GM19452 (cell line): Measurements from ENCODE around the gene KRTAP4-12.
"Not testable (repeated sequence)": the region's sequence is repeated elsewhere in the genome, so short reads cannot be mapped to it uniquely, and the experiment has no call there.

ENCODE experiments used
- ATAC-seq: cut with Tn5 transposase; IDR thresholded peaks from one replicate; pipeline ENCODE4 v1.9.1; 2021; ENCODE audit not compliant: unreplicated experiment

Gene KRTAP4-12

DNA sequence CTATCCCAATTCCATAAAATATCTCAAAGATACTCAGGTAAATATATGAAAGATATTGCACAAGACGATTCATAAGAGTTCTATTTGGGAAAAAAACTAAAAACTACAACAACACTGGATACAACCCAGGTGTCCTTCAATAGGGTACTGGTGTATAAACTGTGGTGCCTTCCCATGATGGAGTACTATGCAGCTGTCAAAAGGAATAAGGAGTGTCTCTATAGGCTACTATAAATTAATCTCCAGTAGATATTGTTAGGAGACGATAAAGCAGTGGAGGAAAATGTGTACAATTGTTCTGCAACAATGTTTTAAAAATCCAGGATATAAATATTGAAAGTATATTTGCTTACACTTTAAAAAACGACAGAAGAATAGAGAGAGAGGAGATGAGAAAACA lies 2.4 kb upstream of the KRTAP4-12 start:
- no peak for ATAC-seq

DNA sequence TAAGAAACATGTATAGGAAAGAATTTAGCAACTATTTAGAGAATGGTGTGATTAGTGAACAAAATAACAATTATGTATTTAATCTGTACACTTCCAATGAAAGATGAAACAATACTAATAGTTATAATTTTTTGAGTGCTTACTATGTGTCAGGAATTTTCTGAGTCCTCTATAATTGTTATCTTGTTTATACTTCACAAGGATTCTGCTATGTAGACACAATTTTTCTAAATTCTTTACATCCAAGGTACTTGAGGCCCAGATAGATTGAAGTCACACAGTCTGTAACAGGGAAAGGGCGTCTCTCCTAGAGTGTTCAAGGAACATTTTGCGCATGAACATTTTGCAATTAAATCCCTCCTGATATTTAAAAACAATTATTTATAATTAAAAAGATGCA lies 1.1 kb upstream of the KRTAP4-12 start:
- ATAC-seq = no peak

DNA sequence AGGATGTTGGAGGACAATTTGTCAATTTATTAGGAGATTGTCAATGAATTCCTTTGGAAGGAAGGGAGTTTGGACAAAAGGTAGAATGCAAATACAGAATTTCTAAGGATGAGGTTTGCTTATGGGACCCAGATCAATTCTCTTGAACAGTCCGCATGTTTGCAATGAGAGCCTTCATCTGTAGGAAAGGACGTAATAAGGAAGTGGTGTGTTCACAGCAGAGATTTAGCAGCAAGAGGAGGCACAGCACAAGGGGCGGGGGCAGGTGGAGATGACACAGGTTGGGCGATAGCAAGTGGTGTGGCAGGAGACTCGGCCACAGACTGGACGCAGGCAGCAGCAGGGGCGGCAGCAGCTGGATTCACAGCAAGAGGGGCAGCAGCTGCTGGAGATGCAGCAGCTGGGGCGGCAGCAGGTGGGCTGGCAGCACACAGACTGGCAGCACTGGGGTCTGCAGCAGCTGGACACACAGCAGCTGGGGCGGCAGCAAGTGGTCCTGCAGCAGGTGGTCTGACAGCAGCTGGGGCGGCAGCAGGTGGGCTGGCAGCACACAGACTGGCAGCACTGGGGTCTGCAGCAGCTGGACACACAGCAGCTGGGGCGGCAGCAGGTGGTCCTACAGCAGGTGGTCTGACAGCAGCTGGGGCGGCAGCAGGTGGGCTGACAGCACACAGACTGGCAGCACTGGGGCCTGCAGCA lies 541 bp downstream of the KRTAP4-12 start:
- ATAC-seq = not testable (repeated sequence)

DNA sequence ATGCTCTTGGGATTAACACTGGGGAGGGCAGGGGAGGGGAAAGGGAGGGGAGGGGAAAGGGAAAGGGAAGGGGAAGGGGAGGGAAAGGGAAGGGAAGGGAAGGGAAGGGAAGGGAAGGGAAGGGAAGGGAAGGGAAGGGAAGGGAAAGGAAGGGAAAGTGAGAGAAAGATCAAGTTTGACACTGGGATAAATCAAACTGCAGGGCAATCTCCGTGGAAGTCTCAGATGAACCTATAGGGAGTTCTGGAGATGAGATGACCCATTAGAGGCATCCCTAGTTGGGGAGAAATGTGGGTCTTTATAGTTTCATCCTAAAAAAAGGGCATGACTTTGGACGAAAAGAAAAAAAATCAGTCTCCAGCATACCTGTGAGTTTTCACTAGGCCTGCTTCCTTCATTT lies 2.2 kb downstream of the KRTAP4-12 start:
- ATAC-seq = no peak

DNA sequence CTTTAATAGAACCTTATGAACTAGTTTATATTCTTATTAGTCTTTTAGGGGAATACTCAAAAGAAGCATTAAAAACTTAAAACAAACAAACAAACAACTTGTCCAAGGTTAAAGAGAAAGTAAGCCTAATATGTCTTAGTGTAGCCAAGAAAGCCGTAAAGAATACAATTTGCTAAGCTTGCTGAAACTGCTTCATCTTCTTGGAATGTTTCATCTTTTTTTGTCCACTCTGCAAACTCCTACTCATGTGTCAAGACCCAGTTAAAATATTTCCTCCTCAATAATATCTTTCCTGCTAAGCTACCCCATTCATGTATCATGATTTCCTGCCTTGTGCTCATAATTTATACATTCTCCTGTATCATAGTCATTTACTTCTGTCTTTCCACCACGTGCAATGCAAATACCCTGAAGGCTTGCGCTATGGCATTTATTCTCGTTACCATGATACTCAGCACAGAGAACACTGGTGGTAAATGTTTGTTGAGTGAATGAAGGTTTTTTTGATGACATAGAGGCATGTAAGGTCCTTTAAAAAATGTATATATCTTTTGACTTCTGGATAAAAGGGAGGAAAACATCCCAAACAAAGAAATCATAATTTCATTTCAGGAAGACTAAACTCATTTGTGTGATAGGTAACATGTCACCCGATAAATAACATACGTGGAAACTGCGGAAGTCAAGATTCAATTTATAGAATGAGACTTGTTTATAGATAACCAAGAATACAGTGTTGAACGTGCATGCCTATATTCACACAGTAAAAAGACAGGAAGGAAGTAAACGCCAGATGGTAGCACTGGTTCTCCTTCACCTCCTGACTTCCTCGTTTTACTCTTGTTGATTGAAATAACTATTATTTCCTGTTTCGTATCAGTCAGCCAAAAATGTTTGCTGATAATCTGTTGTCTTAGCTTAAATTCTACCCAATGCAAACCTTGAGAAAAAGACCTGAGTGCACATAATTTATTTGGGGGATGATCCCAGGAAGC lies 4.0 kb downstream of the KRTAP4-12 start:
- ATAC-seq = not testable (repeated sequence)

- no peak for ATAC-seq
Observed at GRCh38 chr17:41118721-41119120, 5.3 kb downstream of the KRTAP4-12 start.

- ATAC-seq = not testable (repeated sequence)
Observed at GRCh38 chr17:41117846-41118386, 6.1 kb downstream of the KRTAP4-12 start, which contains the start of gene KRTAP4-11. KRTAP4-11 (minus strand) TSS chr17:41118373; CDS start chr17:41118315, 58 bp downstream.

DNA sequence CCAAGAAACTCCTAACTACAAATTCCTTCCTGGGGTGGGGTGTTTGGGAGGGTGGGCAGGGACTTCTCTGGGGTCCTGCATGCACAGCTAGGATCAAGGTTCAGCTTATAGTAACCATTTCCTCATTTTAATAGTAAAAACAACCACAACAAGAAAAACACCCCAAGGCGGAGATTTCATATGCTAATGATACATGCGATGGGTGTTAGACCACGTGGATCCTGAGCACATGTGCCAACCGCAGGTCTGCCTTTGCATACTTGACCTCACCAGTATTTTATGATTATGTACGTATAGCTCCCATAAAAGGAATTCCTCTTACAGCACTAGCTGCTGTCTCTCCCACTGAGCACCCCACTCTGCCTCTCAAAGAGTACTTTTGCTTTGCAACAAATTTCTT lies 7.7 kb downstream of the KRTAP4-12 start:
- ATAC-seq = no peak

- ATAC-seq = no peak
Observed at GRCh38 chr17:41111151-41111885, 12.7 kb downstream of the KRTAP4-12 start.

- ATAC-seq = not testable (repeated sequence)
Observed at GRCh38 chr17:41108728-41109386, 15.1 kb downstream of the KRTAP4-12 start.

DNA sequence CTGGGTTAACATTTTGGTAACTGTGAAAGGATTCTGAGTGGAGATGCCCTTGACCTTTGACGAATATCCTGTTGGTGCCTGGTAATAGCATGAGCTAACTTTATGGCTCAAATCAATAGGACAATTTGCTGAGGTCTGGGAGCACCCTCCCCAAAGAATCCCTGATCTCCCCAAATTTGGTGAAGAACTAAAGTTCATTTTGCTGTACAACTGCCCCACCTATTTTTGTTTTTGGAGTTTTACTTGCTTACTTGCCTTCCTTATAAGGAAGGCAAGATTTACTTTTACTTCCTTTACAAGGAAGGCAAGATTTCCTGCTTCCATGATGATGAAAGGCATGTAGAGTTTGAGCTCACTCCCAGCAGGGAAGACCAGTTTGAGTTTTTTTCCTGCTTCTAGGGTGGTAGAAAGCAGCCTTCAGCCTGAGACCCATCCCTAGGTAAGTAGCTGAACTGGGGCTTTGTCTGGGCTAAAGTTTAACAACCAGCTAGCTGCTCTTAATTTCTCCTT lies 16.0 kb downstream of the KRTAP4-12 start:
- no peak for ATAC-seq

GRCh38 chr17:41105347-41105746 lies 18.6 kb downstream of the KRTAP4-12 start, which contains the start of gene KRTAP4-9:
KRTAP4-9 (plus strand) TSS chr17:41105389; CDS start chr17:41105389, 0 bp downstream.
- not testable (repeated sequence) for ATAC-seq

- ATAC-seq = not testable (repeated sequence)
Observed at GRCh38 chr17:41104386-41105038, 19.5 kb downstream of the KRTAP4-12 start.

DNA sequence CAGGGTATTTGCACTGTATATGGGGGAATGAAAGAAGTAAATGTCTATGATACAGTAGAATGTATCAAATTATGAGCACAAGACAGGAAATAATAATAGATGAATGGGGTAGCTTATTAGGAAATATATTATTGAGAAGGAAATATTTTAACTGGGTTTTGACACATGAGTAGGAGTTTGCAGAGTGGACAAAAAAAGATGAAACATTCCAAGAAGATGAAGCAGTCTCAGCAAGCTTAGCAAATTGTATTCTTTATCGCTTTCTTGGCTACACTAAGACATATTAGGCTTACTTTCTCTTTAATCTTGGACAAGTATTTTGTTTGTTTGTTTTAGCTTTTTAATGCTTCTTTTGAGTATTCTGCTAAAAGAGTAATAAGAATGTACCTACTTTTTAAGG lies 20.1 kb downstream of the KRTAP4-12 start:
- no peak for ATAC-seq

GRCh38 chr17:41101586-41102259 lies 22.3 kb downstream of the KRTAP4-12 start, which contains the start of gene KRTAP4-16:
KRTAP4-16 (minus strand) TSS chr17:41102209; CDS start chr17:41102209, 0 bp downstream.
- ATAC-seq = no peak

GRCh38 chr17:41099682-41100480 lies 24.1 kb downstream of the KRTAP4-12 start:
- not testable (repeated sequence) for ATAC-seq

- no peak for ATAC-seq
Observed at GRCh38 chr17:41098481-41098880, 25.5 kb downstream of the KRTAP4-12 start.

DNA sequence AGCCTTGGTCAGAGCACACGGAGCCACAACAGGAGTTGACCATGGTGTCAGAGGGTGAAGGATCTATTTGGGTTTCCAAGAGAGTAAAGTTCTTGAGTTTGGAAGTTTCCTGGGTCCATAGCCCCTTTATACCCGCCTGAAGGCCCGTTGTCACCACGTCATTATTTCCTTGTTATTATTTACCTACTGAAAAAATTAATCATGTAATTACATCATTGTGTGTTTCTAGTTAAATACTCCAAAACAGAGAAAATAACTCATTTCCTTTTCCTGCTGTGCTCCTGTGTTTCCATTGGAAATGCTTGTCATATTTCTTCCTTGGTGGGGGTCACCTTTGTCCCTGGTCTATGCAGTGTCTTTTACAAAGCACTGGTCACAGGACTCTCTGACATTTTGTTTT lies 25.9 kb downstream of the KRTAP4-12 start, which contains the start of gene KRTAP4-8:
Gene KRTAP4-8, minus strand, starts transcription at position 101 of the 400 bp plus-strand sequence. Its CDS starts 58 bp downstream, at position 43.
- ATAC-seq = no peak
